NK-92 (cell line): Measurements from ENCODE around the gene DUSP1.

Source experiments
- DNase-seq: peaks from one replicate; lab custom pipeline; 2025; ENCODE audit not compliant: unreplicated experiment; lab: John Stamatoyannopoulos, UW

The DUSP1 gene

GRCh38 chr5:172745838-172746237 lies 25.2 kb downstream of the DUSP1 start:
- DNase-seq: no peak

DNA sequence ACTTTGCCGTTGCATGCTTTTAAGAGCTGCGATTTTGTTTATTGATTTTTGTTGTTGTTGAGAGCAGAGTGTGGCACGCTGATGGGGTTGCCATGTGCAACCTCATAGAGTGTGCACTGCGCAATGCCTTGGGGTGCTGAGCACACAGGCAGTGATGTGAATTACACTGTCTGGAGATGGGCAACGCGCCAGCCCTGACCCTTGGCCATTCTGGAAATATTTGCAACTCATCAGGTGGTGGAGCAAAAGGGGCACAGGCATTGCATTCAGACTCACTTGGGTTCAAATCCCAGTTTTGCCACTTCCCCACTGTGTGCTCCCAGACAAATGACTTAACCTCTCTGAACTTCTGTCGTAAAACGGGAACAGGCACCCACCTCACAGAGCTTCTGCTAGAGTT lies 25.6 kb downstream of the DUSP1 start:
- no peak for DNase-seq

DNA sequence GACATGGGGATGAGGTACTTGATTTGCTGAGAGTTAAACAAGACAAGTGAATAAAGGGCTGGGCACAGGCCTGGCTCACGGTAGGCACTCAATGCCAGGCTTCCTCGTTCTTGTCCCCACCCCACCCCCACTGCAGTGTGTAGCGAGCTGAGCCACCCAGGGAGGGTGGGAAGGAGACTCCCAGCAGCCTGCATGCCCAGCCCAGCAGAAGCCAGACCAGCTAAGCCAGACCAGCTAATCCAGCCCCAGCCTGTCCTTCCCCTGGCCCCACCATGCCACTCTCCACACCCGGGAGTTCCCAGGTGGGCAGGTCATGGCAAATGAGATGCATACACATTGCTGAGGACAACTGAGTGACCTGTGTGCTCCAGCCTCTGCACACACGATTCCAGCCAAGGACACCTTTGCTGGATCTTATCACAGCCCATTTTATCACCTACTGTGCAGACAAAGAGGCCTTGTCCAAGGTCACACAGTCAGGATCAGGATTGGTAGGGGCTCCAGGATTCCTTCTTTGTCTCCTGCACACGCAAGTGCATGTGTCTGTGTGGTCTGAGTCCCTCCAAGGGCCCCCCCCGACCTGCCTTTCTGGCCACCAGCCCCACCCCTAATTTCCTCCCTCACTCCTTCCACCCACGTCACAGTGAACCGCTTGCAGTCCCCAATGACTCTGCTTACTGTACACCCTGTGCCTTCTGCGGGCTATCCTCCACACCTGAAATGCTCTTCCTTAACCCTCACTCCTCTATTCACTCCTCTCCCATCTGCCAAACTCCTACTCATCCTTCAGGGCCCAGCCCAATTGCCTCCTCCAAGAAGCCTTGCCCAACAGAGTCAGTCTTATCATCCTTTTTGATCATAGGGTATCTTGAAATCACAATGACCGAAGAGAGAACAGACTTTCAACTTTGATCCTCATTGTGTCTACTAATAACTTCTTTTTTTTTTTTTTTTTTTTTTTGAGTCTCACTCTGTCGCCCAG lies 26.6 kb downstream of the DUSP1 start:
- DNase-seq: no peak

- no peak for DNase-seq
Measured at GRCh38 chr5:172743112-172743959, 27.7 kb downstream of the DUSP1 start.

- DNase-seq: no peak
Measured at GRCh38 chr5:172741206-172741582, 29.8 kb downstream of the DUSP1 start.

- no peak for DNase-seq
Measured at GRCh38 chr5:172740428-172741205, 30.4 kb downstream of the DUSP1 start.

DNA sequence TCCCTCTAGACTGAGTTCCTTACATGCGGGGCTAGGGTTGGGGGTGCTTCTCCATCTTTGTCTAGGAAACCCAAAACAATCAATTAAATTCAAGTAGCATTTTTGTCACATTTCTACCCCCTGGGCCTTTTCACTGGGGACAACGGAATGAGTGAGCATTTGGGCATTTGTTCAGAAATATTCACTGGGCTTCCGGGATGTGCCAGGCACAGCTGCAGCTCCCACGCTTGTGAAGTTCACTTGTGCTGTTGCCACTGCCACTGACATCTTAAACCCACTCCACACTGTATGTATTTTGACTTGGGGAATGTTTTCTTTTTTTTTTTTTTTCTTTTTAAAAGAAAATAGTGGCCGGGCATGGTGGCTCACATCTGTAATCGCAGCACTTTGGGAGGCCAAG lies 31.6 kb downstream of the DUSP1 start:
- DNase-seq: no peak

DNA sequence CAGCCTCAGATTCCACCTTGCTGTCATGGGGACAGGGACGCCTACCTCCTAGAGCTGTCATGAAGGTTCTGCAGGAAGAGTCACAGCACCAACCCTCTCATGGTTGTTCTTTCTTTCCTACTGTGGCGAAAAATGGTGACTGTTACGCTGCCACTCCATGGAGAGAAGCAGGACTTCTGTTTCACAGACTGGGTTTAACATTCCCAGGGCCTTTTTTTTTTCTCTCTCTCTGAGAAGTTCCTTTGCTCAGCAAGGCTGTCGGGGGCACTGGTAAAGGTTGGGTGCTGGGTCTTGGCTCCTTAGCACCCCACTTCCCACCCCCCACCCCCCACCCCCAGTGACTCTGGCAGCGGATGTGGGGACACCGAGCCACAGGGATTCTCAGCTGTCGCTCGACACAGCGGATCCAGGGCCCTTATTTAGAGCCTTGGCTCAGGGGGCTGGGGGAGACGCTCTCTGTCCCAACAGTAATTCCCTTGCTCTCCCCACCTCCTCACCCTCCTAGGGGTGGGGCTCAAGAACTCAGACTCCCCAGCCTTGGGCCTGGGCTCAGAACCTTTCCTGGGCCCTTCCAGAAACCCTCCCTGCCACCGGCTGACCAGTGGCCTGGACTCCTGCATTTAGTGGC lies 34.4 kb downstream of the DUSP1 start:
- no peak for DNase-seq

DNA sequence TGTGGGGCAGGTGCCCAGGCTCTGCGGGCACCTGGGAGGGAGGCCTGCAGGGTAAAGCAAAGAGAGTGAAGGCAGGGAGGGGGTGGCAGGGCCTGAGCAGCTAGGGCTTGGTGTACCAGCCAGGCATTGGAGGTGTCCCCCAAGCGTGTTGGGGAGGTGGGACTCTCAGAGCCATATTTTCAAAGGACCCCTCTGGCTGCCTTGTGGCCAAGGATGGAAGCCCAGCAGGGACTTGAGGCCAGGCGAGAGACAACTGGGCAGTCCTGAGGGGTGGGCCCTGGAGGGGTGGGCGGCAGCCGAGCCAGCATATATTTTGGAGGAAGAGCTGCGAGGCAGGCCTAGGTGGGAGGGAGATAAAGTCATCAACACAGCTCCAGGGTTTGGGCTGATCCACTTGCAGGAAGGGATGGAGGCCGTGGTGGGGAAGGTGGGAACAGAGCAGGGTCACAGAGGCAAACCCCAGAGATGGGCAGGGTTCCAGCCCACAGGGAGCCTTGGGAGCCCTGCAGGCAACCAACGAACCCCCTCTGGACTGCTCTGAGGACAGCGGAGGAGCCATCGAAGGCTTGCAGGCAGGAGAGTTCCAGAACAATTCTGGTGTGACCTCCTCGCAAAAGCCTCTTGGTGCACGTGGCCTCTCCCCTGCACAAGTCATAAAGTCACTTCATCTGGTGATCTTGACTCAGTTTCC lies 35.7 kb downstream of the DUSP1 start:
- DNase-seq: no peak

DNA sequence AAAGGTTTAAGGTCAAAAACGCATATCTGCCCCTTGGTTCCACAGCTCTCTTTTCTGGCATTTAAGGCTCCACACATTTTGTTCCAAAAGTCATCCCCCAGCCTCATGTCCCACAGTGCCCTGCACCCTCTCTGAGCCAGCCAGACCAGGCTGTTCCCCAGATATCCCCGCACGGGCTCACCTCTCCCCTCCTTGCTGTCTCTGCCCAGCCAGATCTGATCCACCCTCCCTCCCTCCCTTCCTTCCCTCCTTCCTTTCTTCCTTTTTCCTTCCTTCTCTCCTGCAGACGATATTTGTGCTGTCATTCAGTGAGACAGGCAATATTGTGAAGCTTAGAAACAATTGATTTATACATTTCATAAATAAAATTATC lies 37.0 kb downstream of the DUSP1 start:
- DNase-seq: no peak

DNA sequence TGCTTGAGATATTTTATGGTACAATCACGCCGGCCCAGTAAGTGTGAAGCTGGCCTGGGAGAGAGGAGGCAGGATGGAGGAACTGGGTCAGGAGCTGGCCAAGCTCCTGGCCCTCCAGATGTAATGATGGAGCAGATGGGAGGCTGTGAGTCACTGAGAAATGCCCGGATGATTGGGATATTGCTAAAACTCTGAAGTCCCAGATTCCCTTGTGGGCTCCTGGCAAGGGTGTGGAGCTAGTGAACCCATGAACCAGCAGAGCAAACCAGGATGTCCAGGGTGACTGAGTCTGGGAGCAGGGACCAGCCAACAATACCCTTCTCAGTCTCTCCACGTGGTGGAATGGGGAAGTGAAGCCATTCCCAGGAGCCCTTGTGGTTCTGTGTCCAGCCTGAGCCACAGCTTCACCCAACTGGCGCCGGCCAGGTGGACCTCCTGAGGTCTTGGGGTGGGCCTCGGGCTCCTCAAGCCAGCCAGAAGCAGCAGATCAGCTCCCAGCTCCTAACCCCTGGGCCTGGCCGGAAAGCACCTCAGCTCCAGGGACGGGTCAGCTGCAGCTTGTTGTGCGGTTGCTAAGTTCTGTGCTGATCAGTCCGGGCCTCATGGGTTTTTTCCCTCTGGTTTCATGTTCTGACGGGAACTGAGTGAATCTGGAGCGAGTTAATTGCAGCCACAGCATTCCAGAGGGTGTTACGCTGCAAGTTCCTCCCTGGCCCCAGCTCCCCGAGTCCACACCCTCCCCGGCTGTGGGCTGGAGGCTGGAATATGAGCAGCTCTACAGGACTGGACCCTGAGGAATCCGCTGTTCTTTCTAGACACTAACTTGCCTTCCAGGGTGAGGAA lies 37.6 kb downstream of the DUSP1 start:
- no peak for DNase-seq

DNA sequence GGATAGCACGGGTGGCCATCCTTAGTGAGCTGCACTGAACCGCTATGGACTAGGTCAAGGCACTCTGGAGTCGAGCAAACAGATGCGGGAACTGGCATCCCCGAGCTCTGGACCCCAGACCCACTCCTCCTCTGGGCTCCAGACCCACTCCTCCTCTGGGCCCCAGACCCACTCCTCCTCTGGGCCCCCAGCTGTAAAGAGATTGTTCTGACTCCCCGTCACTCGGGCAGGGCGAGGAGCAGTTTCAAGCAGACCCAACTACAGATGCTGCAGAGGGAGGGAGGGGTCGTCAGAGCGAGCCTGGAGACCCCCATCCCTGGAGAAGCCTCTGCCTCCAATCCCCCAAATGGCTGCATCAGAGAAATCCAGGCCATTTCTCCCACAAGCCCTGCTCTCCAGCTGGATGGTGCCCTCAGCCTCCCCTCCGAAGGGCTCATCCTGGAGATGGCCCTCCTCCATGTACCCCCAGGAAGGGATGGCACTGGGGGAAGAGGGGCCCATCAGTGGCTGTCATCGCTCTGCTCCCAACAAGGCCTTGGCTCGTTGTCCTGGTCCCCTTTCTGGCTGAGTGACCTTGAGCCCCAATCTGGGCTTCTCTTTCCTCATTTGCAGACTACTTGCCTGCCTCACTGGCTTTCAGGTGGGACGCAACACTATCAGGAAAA lies 38.7 kb downstream of the DUSP1 start:
- no peak for DNase-seq

- DNase-seq: no peak
Measured at GRCh38 chr5:172731680-172732074, 39.3 kb downstream of the DUSP1 start.

DNA sequence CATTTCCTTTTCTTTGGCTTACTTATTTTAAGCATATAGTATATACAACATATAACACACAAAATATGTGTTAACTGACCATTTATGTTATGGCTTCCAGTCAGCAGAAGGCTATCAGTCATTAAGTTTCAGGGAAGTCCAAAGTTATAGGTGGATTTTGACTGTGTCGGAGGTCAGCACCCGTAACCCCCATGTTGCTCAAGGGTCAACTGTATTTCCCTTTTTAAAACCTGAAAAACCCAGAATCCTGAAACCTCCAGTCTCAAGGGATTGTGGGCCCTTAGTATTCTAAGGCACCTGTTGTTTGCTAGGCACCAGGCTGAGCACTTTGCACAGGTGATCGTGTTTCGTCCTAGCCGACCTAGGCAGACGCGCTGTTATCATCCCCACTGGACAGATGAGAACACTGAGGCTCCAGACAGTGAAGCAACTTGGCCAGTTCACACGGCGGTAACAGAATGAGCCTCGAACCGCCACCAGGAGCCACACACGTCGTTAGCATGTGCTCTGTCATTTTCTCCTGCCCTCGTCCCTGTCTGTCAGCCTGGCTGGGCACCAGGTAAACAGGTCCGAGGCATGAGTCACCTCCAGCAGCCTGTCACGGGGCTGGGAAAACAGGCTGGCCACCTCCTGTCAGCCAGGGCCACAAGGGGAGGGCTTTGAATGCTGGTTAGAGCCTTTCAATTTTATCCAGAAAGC lies 39.9 kb downstream of the DUSP1 start:
- DNase-seq: no peak

- DNase-seq: no peak
Measured at GRCh38 chr5:172730222-172730621, 40.8 kb downstream of the DUSP1 start.

DNA sequence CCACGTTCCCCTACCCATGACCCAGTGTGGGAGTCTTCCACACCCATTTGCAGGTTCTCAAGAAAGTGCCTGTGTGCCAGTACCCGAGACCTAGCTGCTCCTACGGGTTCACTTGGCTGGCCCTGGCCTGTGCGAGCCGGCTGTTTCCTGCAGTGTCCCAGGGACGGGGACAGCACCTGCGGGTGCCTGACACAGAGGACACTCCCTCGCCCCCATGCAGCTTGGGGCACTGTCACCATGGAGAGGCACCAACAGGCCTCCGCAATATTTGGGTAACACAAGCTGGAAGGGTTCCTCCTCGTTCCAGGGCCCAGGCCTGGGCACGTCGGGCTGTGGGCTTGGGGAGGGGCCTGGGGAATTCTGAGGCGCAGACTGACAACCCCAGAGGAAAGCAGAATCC lies 41.4 kb downstream of the DUSP1 start:
- DNase-seq: no peak

DNA sequence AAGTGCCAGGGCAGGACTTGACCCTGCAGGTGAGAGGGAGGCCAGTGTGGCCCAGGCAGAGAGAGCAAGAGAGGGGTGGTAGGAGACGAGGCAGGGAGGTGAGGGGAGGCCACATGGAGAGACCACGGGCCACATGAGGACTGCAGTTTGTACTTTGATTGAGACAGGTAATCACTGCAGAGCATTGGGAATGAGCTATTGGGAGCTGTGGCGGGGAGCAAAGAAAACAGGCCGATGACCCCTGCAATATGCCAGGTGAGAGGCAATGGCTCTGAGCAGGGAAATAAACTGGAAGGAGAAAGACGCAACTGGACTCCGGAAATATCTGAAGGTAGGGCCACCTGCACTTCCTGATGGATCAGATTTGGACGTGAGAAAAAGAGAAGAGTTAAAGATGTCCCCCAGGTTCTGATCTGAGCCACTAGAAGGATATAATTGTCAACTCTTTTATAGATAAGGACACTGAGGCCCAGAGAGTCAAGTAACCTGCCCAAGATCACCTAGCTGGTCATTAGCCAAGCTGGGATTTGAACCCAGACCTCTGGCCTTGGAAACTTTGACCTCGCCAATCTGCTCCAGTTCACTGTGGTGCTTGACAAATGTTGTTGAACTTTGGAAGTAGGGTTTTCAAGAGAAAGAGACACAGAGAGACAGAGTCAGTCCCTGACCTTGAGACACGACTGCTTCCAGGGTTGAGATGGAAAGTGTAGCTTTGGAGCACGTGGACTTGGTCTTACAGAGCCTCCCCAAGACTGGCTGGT lies 42.3 kb downstream of the DUSP1 start:
- no peak for DNase-seq

DNA sequence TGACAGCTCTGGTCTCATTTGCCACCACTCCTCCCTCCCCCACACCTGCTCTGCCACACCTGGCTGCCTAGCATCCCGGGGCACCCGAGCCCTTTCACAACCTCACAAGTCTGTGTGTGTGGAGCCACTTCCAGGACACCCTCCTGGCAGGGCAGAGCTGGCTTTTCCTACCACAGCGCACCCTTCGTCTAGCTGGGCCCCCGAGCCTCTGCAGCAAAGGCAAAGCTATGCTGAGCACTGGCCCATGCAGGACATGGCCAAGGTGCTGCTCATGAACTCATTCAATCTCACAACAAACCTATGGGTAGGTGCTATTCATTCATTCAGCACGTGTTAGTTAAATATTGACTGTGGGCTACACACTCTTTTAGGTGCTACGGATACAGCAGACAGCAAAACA lies 43.4 kb downstream of the DUSP1 start:
- no peak for DNase-seq
